RWPE2 (cell line): ENCODE data around the gene PRSS8.
A peak's percentile ranks its signal among the peaks of the same experiment; 100 is the strongest.

Source experiments
- ATAC-seq: fragments of 200-7000 bp; cut with Tn5 transposase; 3 replicates; pipeline ENCODE4 v1.9.1; 2021; ENCODE audit warnings: low read depth
- DNase-seq: peaks from one replicate; pipeline ENCODE4 v3.0.0-alpha.2; 2020; ENCODE audit warnings: low spot score
- H3K27ac ChIP-seq: fragments of 450-650 bp; 2 replicates; pipeline ENCODE4 v1.5.1; 2017; ENCODE audit warnings: mild to moderate bottlenecking; ENCODE audit not compliant: poor library complexity, severe bottlenecking
- H3K27me3 ChIP-seq: fragments of 250-450 bp; sonication (Bioruptor Pico); 2 replicates; pipeline ENCODE4 v1.5.1; 2021; ENCODE audit warnings: mild to moderate bottlenecking, moderate library complexity; ENCODE audit not compliant: insufficient read depth, poor library complexity, severe bottlenecking
- H3K36me3 ChIP-seq: fragments of 250-450 bp; sonication (Bioruptor Pico); 2 replicates; pipeline ENCODE4 v1.5.1; 2020; ENCODE audit warnings: low read depth, mild to moderate bottlenecking, moderate library complexity
- H3K4me1 ChIP-seq: fragments of 250-450 bp; sonication (Bioruptor Pico); 2 replicates; pipeline ENCODE4 v1.5.1; 2021; ENCODE audit warnings: mild to moderate bottlenecking, moderate library complexity; ENCODE audit not compliant: insufficient read depth, poor library complexity, severe bottlenecking
- H3K4me3 ChIP-seq: fragments of 250-450 bp; sonication (Bioruptor Pico); 2 replicates; pipeline ENCODE4 v1.5.1; 2021; ENCODE audit warnings: mild to moderate bottlenecking, moderate library complexity; ENCODE audit not compliant: severe bottlenecking
- H3K9me3 ChIP-seq: fragments of 250-450 bp; sonication (Bioruptor Pico); 2 replicates; pipeline ENCODE4 v1.5.1; 2021; ENCODE audit warnings: mild to moderate bottlenecking, moderate library complexity; ENCODE audit not compliant: severe bottlenecking
- CTCF ChIP-seq: fragments of 450-650 bp; IDR thresholded peaks from one replicate; pipeline ENCODE4 v1.5.1; 2017; ENCODE audit warnings: mild to moderate bottlenecking, moderate library complexity; ENCODE audit not compliant: poor library complexity, severe bottlenecking

PRSS8 gene

GRCh38 chr16:31133046-31133501 is 2.5 kb downstream of the PRSS8 start:
- DNase-seq (peak; percentile 47), ATAC-seq (no peak)
- no peaks in the 10 kb centered on the region for H3K9me3 ChIP-seq
- H3K27me3 ChIP-seq: no peaks in the 10 kb centered on the region
- H3K4me1 ChIP-seq: peaks cover 43% of the 10 kb centered on the region
- no peak overlapping the region for H3K4me3 ChIP-seq
- peak overlapping the region; percentile 91 for H3K27ac ChIP-seq
- no peak for TF ChIP-seq CTCF
- H3K36me3 ChIP-seq: peaks cover 45% of the 10 kb centered on the region

DNA sequence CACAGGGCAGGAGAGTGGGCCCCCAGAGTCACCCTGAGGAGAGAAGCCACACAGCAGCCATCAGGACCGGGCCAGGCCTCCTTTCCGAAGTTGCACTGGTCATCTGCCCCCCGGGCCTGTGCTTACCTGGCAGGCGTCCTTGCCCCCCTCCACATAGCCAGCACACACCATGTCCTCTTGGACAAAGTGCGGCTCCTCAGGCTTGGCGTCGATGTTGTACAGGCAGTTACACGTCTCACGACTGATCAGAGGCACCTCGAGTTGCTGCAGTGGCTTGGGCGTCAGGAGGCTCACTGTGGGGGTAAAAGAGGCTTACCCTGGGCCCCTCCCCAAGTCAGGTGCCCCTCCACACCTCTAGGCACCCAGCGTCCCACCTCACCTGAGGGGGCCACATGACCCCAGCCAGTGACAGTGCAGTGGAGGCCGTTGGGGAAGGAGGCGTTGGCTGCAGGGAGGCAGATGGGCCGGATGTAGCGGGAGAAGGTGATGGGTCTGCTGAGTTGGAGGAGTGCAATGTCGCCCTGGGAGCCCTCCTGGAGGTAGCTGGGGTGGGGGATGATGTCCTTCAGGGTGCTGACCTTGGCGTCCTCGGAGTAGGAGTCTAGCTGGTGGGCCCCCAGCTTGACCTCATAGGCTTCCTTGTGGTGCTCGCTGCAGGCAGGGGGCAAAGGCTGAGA is 3.1 kb downstream of the PRSS8 start:
- TF ChIP-seq CTCF: no peak
- Histone ChIP-seq H3K4me1 (peaks cover 41% of the 10 kb centered on the region), H3K36me3 (peaks cover 45% of the 10 kb centered on the region), H3K27ac (peak overlapping the region; percentile 75), H3K9me3 (no peaks in the 10 kb centered on the region), H3K4me3 (no peak overlapping the region), H3K27me3 (no peaks in the 10 kb centered on the region)
- no peak for ATAC-seq
- DNase-seq: peak; percentile 63

DNA sequence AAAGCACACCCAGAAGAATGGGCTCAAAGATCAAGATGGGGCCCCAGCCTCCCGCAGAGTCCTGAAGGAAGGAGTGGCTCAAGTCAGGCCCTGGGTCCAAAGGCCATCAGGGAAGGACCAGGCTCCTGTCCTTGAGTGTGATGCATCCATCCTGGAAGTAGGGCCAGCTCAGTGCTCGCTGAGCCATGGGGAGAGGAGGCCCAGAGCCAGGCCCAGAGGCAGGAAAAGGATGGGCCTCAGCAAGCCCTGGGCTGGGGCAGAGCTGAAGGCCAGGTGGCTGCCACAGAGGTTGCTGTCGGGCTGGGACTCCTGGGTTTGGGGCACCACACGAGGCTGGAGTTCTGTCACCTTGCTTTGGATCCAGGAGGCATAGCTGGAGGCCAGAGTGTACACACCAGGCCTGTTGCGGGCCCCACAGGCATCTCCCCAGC is 3.7 kb downstream of the PRSS8 start:
- peak overlapping the region; percentile 75 for H3K27ac ChIP-seq
- no peak for TF ChIP-seq CTCF

DNA sequence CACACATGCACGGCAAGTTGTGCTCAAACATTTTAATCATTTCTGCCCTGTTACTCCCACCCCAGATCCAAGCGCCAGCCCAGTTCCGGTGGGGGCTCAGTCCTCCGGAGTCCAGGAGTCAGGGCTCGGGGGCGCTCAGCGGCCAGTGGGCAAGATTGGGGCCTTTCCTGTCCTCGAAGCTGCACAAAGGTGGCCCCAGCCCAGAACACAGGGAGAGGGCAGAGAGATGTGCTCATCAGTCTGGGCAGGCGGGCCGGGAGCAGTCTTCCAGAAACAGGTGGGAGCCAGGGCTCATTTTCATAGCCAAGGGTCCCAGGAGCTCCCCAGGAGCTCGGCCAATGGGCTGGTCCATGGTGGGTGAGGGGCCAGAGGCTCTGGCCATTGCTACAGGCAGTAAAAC is 4.1 kb downstream of the PRSS8 start:
- Histone ChIP-seq H3K4me3 (no peak overlapping the region), H3K4me1 (peaks cover 41% of the 10 kb centered on the region), H3K27me3 (no peaks in the 10 kb centered on the region), H3K27ac (peak overlapping the region; percentile 75), H3K9me3 (no peaks in the 10 kb centered on the region), H3K36me3 (peaks cover 45% of the 10 kb centered on the region)
- no peak for TF ChIP-seq CTCF
- no peak for ATAC-seq
- peak; percentile 52 for DNase-seq

More for the DNA sequence above, 3.7 kb downstream of the PRSS8 start:
- peaks cover 45% of the 10 kb centered on the region for H3K36me3 ChIP-seq
- no peaks in the 10 kb centered on the region for H3K27me3 ChIP-seq
- H3K9me3 ChIP-seq: no peaks in the 10 kb centered on the region
- H3K4me3 ChIP-seq: no peak overlapping the region
- peaks cover 41% of the 10 kb centered on the region for H3K4me1 ChIP-seq
- ATAC-seq: 0 out of 3 replicates have a peak, but pooled peaks have one; percentile 4
- peak; percentile 61 for DNase-seq

- Histone ChIP-seq H3K4me1 (peaks cover 40% of the 10 kb centered on the region), H3K36me3 (peaks cover 45% of the 10 kb centered on the region), H3K27ac (peak overlapping the region; percentile 75), H3K27me3 (no peaks in the 10 kb centered on the region), H3K4me3 (no peak overlapping the region), H3K9me3 (no peaks in the 10 kb centered on the region)
- DNase-seq: peak; percentile 92
- ATAC-seq: peak; percentile 77
- TF ChIP-seq CTCF: no peak
Observed at GRCh38 chr16:31130899-31131298, 4.6 kb downstream of the PRSS8 start.
